H1 (cell line): ENCODE results near the gene PLVAP. TPM values are rescaled to one million over a fixed set of nuclear protein-coding genes. Genes with fewer than 3 reads are reported as not detected.

Experiments
- BRCA1 ChIP-seq: IDR thresholded peaks from 2 replicates; pipeline ENCODE4 v1.6.1; 2012; ENCODE audit warnings: low read depth, low read length, improper control_type of control experiment
- GTF2F1 ChIP-seq: IDR thresholded peaks from 2 replicates; pipeline ENCODE4 v1.6.1; 2012; ENCODE audit warnings: low read depth, low read length, improper control_type of control experiment, borderline replicate concordance
- HDAC2 ChIP-seq, 2 experiments: fragments of 300-600 bp in 1 of 2; sonication (generic) in 1 of 2; IDR thresholded peaks; 2 replicates each; pipeline ENCODE4 v1.6.1; 2011 to 2012; ENCODE audit warnings: low read depth in 2 of 2, low read length in 2 of 2, mild to moderate bottlenecking in 2 of 2, moderate library complexity in 2 of 2, borderline replicate concordance in 1 of 2, inconsistent platforms in 1 of 2
- KDM5A ChIP-seq: fragments of 200-600 bp; IDR thresholded peaks from 2 replicates; pipeline ENCODE4 v1.7.1; 2012; ENCODE audit warnings: mild to moderate bottlenecking, low read length, inconsistent platforms, mixed read lengths
- SIN3A ChIP-seq, 2 experiments: IDR thresholded peaks in 1 of 2; conservative IDR thresholded peaks in 1 of 2; 2 replicates each; pipeline ENCODE4 v1.6.1; 2011 to 2012; ENCODE audit warnings: low read length in 2 of 2, improper control_type of control experiment in 1 of 2, low read depth in 1 of 2, mild to moderate bottlenecking in 1 of 2
- polyA plus RNA-seq, 7 experiments: library from polyadenylated mRNA; depleted of rRNA in 3 of 7; stranded (reverse) in 5 of 7; unstranded in 2 of 7; fragments of >200 nt in 5 of 7; fragments of 200-250 nt in 2 of 7; gene quantifications; 1 replicate in 5 of 7; 2 replicates in 1 of 7; 4 replicates in 1 of 7; pipeline versions ENCODE4 v1.2.1 to v1.2.3, GENCODE V29; 2011 to 2013; ENCODE audit warnings: missing spikeins in 2 of 7, mixed read lengths in 2 of 7
- total RNA-seq: library from RNA; stranded (reverse); fragmentation: NEBNext Ultra II Directional; extraction: Animal tissue kit (Norgen Biotek cat#: 25700); gene quantifications from 2 replicates; pipeline ENCODE4 v1.2.1, GENCODE V29; 2021
- TF ChIP-seq, protein P1 (sequence below): fragments of 300-600 bp; sonication (generic); IDR thresholded peaks from 2 replicates; pipeline ENCODE4 v1.7.1; 2012; ENCODE audit warnings: low read length, moderate library complexity, mild to moderate bottlenecking, inconsistent platforms; ENCODE audit not compliant: insufficient replicate concordance
- TF ChIP-seq, protein P2 (sequence below): IDR thresholded peaks from 2 replicates; pipeline ENCODE4 v1.6.1; 2012; ENCODE audit warnings: low read length, inconsistent platforms

The PLVAP gene
- total and polyA plus RNA-seq, 2 of the 8 experiments (the other 6 are each of a cell fraction or from before 2014, with no cell fraction given), result 0.32 TPM; not detected in 1

DNA sequence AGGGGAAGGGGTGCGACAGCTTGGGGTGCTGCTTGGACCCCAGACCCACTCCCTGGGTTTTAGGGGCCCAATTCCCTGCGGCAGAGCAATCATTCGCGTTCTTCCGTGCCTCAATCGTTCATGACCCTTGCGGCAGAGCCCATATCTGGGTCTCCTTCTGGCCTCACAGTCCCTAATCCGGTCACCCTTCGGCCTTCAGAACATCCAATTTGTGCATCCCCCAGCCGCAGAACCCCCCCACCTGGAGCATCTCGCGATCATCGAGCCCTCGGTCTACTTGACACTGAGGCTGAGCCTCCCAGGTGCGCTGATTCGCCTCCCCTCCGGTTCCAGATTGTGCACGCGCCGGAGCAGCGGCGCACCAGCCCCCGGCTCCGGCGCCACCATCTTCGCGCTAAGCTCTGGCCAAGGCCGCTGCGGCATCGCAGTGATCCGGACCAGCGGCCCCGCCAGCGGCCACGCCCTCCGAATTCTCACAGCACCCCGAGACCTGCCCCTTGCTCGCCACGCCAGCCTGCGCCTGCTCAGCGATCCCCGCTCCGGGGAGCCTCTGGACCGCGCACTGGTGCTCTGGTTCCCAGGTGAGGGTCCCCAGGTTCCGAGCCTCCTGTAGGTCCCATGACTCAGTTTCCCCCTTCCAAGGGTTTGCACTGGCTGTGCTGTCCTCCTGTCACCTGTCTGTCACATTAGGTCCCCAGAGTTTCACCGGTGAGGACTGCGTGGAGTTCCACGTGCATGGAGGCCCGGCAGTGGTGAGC is 39.3 kb downstream of the PLVAP start (continued):
- TF ChIP-seq SIN3A (conservative IDR thresholded peaks at IDR 0.05 in 1 of 2, IDR thresholded peaks at IDR 0.05 in 1 of 2; ENCODE audit: low read depth in 1 of 2, low read length in 2 of 2) (no peak), GTF2F1 (no peak), HDAC2 (IDR thresholded peaks at IDR 0.05; ENCODE audit: borderline replicate concordance in 1 of 2, low read depth in 2 of 2, low read length in 2 of 2) (peak in 1 of 2 experiments; percentile 19; a peak in 1 of 4 replicates), KDM5A (no peak; the same call in 1 of the 2 replicates), BRCA1 (no peak)
- TF ChIP-seq, protein P1, sequence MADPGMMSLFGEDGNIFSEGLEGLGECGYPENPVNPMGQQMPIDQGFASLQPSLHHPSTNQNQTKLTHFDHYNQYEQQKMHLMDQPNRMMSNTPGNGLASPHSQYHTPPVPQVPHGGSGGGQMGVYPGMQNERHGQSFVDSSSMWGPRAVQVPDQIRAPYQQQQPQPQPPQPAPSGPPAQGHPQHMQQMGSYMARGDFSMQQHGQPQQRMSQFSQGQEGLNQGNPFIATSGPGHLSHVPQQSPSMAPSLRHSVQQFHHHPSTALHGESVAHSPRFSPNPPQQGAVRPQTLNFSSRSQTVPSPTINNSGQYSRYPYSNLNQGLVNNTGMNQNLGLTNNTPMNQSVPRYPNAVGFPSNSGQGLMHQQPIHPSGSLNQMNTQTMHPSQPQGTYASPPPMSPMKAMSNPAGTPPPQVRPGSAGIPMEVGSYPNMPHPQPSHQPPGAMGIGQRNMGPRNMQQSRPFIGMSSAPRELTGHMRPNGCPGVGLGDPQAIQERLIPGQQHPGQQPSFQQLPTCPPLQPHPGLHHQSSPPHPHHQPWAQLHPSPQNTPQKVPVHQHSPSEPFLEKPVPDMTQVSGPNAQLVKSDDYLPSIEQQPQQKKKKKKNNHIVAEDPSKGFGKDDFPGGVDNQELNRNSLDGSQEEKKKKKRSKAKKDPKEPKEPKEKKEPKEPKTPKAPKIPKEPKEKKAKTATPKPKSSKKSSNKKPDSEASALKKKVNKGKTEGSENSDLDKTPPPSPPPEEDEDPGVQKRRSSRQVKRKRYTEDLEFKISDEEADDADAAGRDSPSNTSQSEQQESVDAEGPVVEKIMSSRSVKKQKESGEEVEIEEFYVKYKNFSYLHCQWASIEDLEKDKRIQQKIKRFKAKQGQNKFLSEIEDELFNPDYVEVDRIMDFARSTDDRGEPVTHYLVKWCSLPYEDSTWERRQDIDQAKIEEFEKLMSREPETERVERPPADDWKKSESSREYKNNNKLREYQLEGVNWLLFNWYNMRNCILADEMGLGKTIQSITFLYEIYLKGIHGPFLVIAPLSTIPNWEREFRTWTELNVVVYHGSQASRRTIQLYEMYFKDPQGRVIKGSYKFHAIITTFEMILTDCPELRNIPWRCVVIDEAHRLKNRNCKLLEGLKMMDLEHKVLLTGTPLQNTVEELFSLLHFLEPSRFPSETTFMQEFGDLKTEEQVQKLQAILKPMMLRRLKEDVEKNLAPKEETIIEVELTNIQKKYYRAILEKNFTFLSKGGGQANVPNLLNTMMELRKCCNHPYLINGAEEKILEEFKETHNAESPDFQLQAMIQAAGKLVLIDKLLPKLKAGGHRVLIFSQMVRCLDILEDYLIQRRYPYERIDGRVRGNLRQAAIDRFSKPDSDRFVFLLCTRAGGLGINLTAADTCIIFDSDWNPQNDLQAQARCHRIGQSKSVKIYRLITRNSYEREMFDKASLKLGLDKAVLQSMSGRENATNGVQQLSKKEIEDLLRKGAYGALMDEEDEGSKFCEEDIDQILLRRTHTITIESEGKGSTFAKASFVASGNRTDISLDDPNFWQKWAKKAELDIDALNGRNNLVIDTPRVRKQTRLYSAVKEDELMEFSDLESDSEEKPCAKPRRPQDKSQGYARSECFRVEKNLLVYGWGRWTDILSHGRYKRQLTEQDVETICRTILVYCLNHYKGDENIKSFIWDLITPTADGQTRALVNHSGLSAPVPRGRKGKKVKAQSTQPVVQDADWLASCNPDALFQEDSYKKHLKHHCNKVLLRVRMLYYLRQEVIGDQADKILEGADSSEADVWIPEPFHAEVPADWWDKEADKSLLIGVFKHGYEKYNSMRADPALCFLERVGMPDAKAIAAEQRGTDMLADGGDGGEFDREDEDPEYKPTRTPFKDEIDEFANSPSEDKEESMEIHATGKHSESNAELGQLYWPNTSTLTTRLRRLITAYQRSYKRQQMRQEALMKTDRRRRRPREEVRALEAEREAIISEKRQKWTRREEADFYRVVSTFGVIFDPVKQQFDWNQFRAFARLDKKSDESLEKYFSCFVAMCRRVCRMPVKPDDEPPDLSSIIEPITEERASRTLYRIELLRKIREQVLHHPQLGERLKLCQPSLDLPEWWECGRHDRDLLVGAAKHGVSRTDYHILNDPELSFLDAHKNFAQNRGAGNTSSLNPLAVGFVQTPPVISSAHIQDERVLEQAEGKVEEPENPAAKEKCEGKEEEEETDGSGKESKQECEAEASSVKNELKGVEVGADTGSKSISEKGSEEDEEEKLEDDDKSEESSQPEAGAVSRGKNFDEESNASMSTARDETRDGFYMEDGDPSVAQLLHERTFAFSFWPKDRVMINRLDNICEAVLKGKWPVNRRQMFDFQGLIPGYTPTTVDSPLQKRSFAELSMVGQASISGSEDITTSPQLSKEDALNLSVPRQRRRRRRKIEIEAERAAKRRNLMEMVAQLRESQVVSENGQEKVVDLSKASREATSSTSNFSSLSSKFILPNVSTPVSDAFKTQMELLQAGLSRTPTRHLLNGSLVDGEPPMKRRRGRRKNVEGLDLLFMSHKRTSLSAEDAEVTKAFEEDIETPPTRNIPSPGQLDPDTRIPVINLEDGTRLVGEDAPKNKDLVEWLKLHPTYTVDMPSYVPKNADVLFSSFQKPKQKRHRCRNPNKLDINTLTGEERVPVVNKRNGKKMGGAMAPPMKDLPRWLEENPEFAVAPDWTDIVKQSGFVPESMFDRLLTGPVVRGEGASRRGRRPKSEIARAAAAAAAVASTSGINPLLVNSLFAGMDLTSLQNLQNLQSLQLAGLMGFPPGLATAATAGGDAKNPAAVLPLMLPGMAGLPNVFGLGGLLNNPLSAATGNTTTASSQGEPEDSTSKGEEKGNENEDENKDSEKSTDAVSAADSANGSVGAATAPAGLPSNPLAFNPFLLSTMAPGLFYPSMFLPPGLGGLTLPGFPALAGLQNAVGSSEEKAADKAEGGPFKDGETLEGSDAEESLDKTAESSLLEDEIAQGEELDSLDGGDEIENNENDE, result no peak
- TF ChIP-seq, protein P2, sequence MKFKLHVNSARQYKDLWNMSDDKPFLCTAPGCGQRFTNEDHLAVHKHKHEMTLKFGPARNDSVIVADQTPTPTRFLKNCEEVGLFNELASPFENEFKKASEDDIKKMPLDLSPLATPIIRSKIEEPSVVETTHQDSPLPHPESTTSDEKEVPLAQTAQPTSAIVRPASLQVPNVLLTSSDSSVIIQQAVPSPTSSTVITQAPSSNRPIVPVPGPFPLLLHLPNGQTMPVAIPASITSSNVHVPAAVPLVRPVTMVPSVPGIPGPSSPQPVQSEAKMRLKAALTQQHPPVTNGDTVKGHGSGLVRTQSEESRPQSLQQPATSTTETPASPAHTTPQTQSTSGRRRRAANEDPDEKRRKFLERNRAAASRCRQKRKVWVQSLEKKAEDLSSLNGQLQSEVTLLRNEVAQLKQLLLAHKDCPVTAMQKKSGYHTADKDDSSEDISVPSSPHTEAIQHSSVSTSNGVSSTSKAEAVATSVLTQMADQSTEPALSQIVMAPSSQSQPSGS, result no peak
